Hepatocyte (in vitro differentiated cells): Measurements from ENCODE around the gene PARD3B. TPM values are rescaled to one million over a fixed set of nuclear protein-coding genes. Genes with fewer than 3 reads are reported as not detected.

Source experiments
- DNase-seq: peaks from one replicate; pipeline ENCODE4 v3.0.0-alpha.2; 2016; ENCODE audit warnings: low spot score
- H2AFZ ChIP-seq: fragments of 200-600 bp; sonication (generic); 2 replicates; pipeline ENCODE4 v1.6.0; 2016; ENCODE audit warnings: antibody characterized with exemption, mild to moderate bottlenecking
- H3K27ac ChIP-seq: fragments of 200-600 bp; sonication (generic); 2 replicates; pipeline ENCODE4 v1.5.1; 2016; ENCODE audit warnings: mild to moderate bottlenecking
- H3K27me3 ChIP-seq: fragments of 200-600 bp; sonication (generic); 2 replicates; pipeline ENCODE4 v1.6.1; 2016
- H3K36me3 ChIP-seq: fragments of 200-600 bp; sonication (generic); replicated peaks from 2 replicates; pipeline ENCODE4 v1.5.1; 2016; ENCODE audit warnings: low read depth; ENCODE audit not compliant: insufficient read depth
- H3K4me1 ChIP-seq: fragments of 200-600 bp; sonication (generic); 2 replicates; pipeline ENCODE4 v1.5.1; 2016; ENCODE audit warnings: mild to moderate bottlenecking, moderate library complexity; ENCODE audit not compliant: insufficient read depth
- H3K4me2 ChIP-seq: fragments of 200-600 bp; sonication (generic); 2 replicates; pipeline ENCODE4 v1.6.0; 2016
- H3K4me3 ChIP-seq: fragments of 200-600 bp; sonication (generic); 2 replicates; pipeline ENCODE4 v1.5.1; 2016; ENCODE audit warnings: mild to moderate bottlenecking
- H3K79me2 ChIP-seq: fragments of 200-600 bp; sonication (generic); 2 replicates; pipeline ENCODE4 v1.6.0; 2017; ENCODE audit warnings: mild to moderate bottlenecking
- H3K9me2 ChIP-seq: fragments of 200-600 bp; sonication (generic); replicated peaks from 2 replicates; pipeline ENCODE4 v1.6.0; 2017; ENCODE audit warnings: mild to moderate bottlenecking; ENCODE audit not compliant: insufficient read depth
- H3K9me3 ChIP-seq: fragments of 200-600 bp; sonication (generic); 2 replicates; pipeline ENCODE4 v1.5.1; 2016; ENCODE audit warnings: low read depth, mild to moderate bottlenecking
- H4K20me1 ChIP-seq: fragments of 200-600 bp; sonication (generic); 2 replicates; pipeline ENCODE4 v1.6.0; 2016; ENCODE audit warnings: mild to moderate bottlenecking; ENCODE audit not compliant: insufficient read depth, poor library complexity, severe bottlenecking
- EZH2 ChIP-seq: fragments of 200-600 bp; sonication (generic); IDR thresholded peaks from 2 replicates; pipeline ENCODE4 v1.6.1; 2016; ENCODE audit warnings: antibody characterized with exemption, mild to moderate bottlenecking, borderline replicate concordance
- EZH2phosphoT487 ChIP-seq: fragments of 200-600 bp; sonication (generic); IDR thresholded peaks from one replicate; pipeline ENCODE4 v1.6.1; 2018; ENCODE audit warnings: antibody characterized with exemption, mild to moderate bottlenecking, low read depth, moderate library complexity; ENCODE audit not compliant: unreplicated experiment, severe bottlenecking
- WGBS: methylation state at CpG from one replicate; pipeline ENCODE4 v1.1.6; 2016; ENCODE audit warnings: low lambda C conversion rate; ENCODE audit errors: missing lambda C conversion rate; 5-methylcytosine and 5-hydroxymethylcytosine counted together
- polyA plus RNA-seq: library from polyadenylated mRNA; unstranded; fragments of >200 nt; fragmentation: Nextera tagmentation; extraction: Ambion mirVana; gene quantifications from 2 replicates; pipeline ENCODE4 v1.2.1, GENCODE V29; 2016
- total RNA-seq: library from RNA; depleted of rRNA; stranded (reverse); fragments of >200 nt; gene quantifications from 2 replicates; pipeline ENCODE4 v1.2.3, GENCODE V29; 2014
- TF ChIP-seq, protein P1 (sequence below): fragments of 200-600 bp; sonication (generic); IDR thresholded peaks from 2 replicates; pipeline ENCODE4 v1.5.1; 2016; ENCODE audit warnings: antibody characterized with exemption, mild to moderate bottlenecking; ENCODE audit not compliant: poor library complexity

The PARD3B gene
- total and polyA plus RNA-seq, 2 experiments from 2014 or later: 11.5 to 21.7 TPM

DNA sequence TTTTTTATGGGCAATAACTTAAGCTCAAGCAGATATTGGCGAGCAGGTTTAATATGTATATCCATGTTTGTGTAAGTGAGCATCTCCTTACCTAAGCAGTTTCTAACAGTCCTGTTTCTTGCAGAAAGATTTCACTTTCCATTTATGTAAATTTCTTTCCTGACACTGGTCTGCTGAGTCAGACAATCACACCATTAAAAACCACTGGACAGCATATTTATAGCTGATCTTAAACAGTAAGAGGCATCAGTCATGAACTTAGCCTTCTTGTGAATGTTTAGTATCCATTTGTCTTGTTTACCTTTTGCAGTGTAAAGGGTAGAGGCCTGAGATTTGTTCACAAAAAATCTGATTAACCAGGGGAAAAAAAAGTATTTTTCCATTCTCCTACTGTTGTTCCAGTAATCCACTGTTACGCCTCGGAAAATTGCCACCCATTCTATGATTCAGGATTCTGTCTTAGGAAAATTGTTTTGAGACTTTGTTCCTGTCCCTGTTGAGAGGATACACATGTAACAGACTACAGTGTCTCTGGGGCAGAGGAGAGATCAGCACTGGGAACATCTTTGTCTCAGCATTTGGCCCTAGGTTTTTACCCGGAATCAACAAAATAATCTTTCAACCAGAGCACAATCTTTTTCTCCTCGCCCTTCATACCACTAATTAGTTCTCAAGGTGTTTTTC lies 616.0 kb downstream of the PARD3B start:
- no peak overlapping the region for H3K4me3 ChIP-seq
- no peak overlapping the region for H3K4me2 ChIP-seq
- DNase-seq: no peak
- no peaks in the 10 kb centered on the region for H3K9me3 ChIP-seq
- no peak overlapping the region for H3K27ac ChIP-seq
- no peaks in the 10 kb centered on the region for H3K79me2 ChIP-seq
- no peaks in the 10 kb centered on the region for H4K20me1 ChIP-seq
- no peaks in the 10 kb centered on the region for H3K27me3 ChIP-seq
- H3K4me1 ChIP-seq: no peaks in the 10 kb centered on the region
- TF ChIP-seq, protein P1, sequence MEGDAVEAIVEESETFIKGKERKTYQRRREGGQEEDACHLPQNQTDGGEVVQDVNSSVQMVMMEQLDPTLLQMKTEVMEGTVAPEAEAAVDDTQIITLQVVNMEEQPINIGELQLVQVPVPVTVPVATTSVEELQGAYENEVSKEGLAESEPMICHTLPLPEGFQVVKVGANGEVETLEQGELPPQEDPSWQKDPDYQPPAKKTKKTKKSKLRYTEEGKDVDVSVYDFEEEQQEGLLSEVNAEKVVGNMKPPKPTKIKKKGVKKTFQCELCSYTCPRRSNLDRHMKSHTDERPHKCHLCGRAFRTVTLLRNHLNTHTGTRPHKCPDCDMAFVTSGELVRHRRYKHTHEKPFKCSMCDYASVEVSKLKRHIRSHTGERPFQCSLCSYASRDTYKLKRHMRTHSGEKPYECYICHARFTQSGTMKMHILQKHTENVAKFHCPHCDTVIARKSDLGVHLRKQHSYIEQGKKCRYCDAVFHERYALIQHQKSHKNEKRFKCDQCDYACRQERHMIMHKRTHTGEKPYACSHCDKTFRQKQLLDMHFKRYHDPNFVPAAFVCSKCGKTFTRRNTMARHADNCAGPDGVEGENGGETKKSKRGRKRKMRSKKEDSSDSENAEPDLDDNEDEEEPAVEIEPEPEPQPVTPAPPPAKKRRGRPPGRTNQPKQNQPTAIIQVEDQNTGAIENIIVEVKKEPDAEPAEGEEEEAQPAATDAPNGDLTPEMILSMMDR: no peak
- TF ChIP-seq EZH2 (no peak), EZH2phosphoT487 (no peak)
- H2AFZ ChIP-seq: no peak overlapping the region
- no peaks in the 10 kb centered on the region for H3K9me2 ChIP-seq
- no peaks in the 10 kb centered on the region for H3K36me3 ChIP-seq
- WGBS: 73% methylated on average over 5 of the region's 5 CpGs

DNA sequence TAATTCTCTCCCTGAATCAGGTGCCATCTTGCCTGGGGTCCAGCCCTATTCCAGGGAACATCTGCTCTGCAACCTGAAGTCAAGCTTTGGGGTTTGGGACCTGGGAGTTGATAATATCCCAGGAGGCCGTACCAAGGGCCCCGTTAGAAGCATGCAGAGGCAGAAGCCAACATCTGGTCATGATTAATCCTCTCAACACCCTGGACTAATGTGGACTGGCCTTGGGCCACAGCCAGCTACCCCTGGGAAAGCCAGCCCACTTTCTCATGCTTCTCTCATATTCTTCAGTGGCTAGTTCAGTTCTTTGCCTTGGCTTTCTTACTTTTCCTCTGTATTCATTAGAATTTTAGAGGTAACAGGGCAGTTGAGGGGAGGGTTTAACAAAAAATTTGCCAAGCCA lies 621.5 kb downstream of the PARD3B start:
- WGBS: 63% methylated on average over 2 of the region's 2 CpGs
- no peak for DNase-seq

DNA sequence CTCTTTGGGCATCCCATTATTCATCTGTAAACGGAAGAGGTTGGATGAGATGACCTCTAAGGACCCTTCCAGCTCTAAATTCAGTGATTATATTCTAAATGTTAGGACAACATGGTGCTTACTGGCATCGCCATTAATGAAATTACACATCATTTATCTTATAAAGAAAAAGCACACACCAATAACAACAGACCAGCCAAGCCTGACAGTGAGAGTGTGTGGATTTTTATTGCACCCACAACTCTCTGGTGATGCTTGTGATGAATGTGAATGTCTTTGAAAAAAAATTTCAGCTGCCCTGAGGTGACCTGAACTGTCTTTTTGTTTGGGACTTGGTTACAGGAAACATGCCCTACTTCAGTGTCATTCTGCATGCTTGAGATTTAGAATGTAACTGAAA lies 623.7 kb downstream of the PARD3B start:
- no peak overlapping the region for H3K4me2 ChIP-seq
- no peak for DNase-seq
- H3K27me3 ChIP-seq: no peaks in the 10 kb centered on the region
- no peaks in the 10 kb centered on the region for H3K36me3 ChIP-seq
- H2AFZ ChIP-seq: no peak overlapping the region
- no peak overlapping the region for H3K4me3 ChIP-seq
- no peaks in the 10 kb centered on the region for H4K20me1 ChIP-seq
- no peaks in the 10 kb centered on the region for H3K9me2 ChIP-seq
- TF ChIP-seq EZH2phosphoT487: no peak
- no peak for TF ChIP-seq EZH2
- TF ChIP-seq, protein P1: no peak
- no peaks in the 10 kb centered on the region for H3K79me2 ChIP-seq
- 93% methylated on average over 2 of the region's 2 CpGs for WGBS
- H3K4me1 ChIP-seq: no peaks in the 10 kb centered on the region
- no peak overlapping the region for H3K27ac ChIP-seq
- H3K9me3 ChIP-seq: no peaks in the 10 kb centered on the region

More for the DNA sequence above, 621.5 kb downstream of the PARD3B start:
- H3K4me3 ChIP-seq: no peak overlapping the region
- H3K36me3 ChIP-seq: no peaks in the 10 kb centered on the region
- H3K9me3 ChIP-seq: no peaks in the 10 kb centered on the region
- TF ChIP-seq EZH2phosphoT487: no peak
- TF ChIP-seq, protein P1: no peak
- no peak for TF ChIP-seq EZH2
- H2AFZ ChIP-seq: no peak overlapping the region
- H3K4me2 ChIP-seq: no peak overlapping the region
- no peaks in the 10 kb centered on the region for H3K27me3 ChIP-seq
- H3K4me1 ChIP-seq: no peaks in the 10 kb centered on the region
- H3K27ac ChIP-seq: no peak overlapping the region
- no peaks in the 10 kb centered on the region for H3K9me2 ChIP-seq
- H4K20me1 ChIP-seq: no peaks in the 10 kb centered on the region
- H3K79me2 ChIP-seq: no peaks in the 10 kb centered on the region
